H9 (cell line): ENCODE measurements around the gene NTNG2. TPM values are rescaled to one million over a fixed set of nuclear protein-coding genes. Genes with fewer than 3 reads are reported as not detected.

Experiments used
- DNase-seq: peaks from one replicate; pipeline ENCODE4 v3.0.0-alpha.2; 2017
- H2AFZ ChIP-seq: one replicate; pipeline ENCODE4 v1.6.1; 2013; ENCODE audit warnings: mild to moderate bottlenecking, low read length, control low read depth, moderate library complexity
- H2AK5ac ChIP-seq: 2 replicates; pipeline ENCODE4 v1.6.1; 2013; ENCODE audit warnings: low read length, control low read depth, mixed read lengths; ENCODE audit not compliant: insufficient read length
- H2BK120ac ChIP-seq: one replicate; pipeline ENCODE4 v1.6.1; 2013; ENCODE audit warnings: low read depth, mild to moderate bottlenecking, low read length, control low read depth, inconsistent platforms; ENCODE audit not compliant: poor library complexity, severe bottlenecking
- H2BK12ac ChIP-seq: 2 replicates; pipeline ENCODE4 v1.6.1; 2013; ENCODE audit warnings: low read length, control low read depth, mixed read lengths, low read depth; ENCODE audit not compliant: insufficient read length
- H2BK15ac ChIP-seq: 2 replicates; pipeline ENCODE4 v1.6.1; 2013; ENCODE audit warnings: low read depth, low read length, control low read depth
- H2BK20ac ChIP-seq: one replicate; pipeline ENCODE4 v1.6.1; 2013; ENCODE audit warnings: low read depth, mild to moderate bottlenecking, low read length, control low read depth, inconsistent platforms; ENCODE audit not compliant: poor library complexity, severe bottlenecking
- H2BK5ac ChIP-seq: 2 replicates; pipeline ENCODE4 v1.6.1; 2013; ENCODE audit warnings: low read length, control low read depth, mixed read lengths; ENCODE audit not compliant: insufficient read length
- H3K14ac ChIP-seq: 2 replicates; pipeline ENCODE4 v1.6.1; 2013; ENCODE audit warnings: low read length, control low read depth; ENCODE audit not compliant: insufficient read depth
- H3K18ac ChIP-seq: 2 replicates; pipeline ENCODE4 v1.6.1; 2013; ENCODE audit warnings: low read depth, mild to moderate bottlenecking, mixed read lengths, low read length, control low read depth; ENCODE audit not compliant: insufficient read length
- H3K23ac ChIP-seq: 2 replicates; pipeline ENCODE4 v1.6.1; 2013; ENCODE audit warnings: low read length, control low read depth, mixed read lengths, low read depth; ENCODE audit not compliant: insufficient read length
- H3K23me2 ChIP-seq: 2 replicates; pipeline ENCODE4 v1.6.1; 2013; ENCODE audit warnings: low read depth, mild to moderate bottlenecking, mixed read lengths, low read length, control low read depth; ENCODE audit not compliant: insufficient read length, poor library complexity, severe bottlenecking
- H3K27ac ChIP-seq: 2 replicates; pipeline ENCODE4 v1.5.1; 2013; ENCODE audit warnings: low read length, control low read depth, mixed read lengths, low read depth; ENCODE audit not compliant: insufficient read length
- H3K27me3 ChIP-seq: 2 replicates; pipeline ENCODE4 v1.6.1; 2013; ENCODE audit warnings: low read length, control low read depth, inconsistent platforms; ENCODE audit not compliant: insufficient read depth
- H3K4ac ChIP-seq: 2 replicates; pipeline ENCODE4 v1.6.1; 2013; ENCODE audit warnings: low read depth, mild to moderate bottlenecking, control low read depth, inconsistent platforms, low read length, moderate library complexity
- H3K4me1 ChIP-seq: 2 replicates; pipeline ENCODE4 v1.6.1; 2013; ENCODE audit warnings: low read length, control low read depth, inconsistent platforms; ENCODE audit not compliant: insufficient read depth
- H3K4me2 ChIP-seq: 2 replicates; pipeline ENCODE4 v1.6.1; 2013; ENCODE audit warnings: low read length, control low read depth, mixed read lengths; ENCODE audit not compliant: insufficient read length, insufficient read depth
- H3K56ac ChIP-seq: 2 replicates; pipeline ENCODE4 v1.6.1; 2013; ENCODE audit warnings: low read depth, mild to moderate bottlenecking, mixed read lengths, low read length, control low read depth; ENCODE audit not compliant: insufficient read length
- H3K79me1 ChIP-seq: 2 replicates; pipeline ENCODE4 v1.6.1; 2013; ENCODE audit warnings: low read depth, mild to moderate bottlenecking, moderate library complexity, low read length, control low read depth, inconsistent platforms; ENCODE audit not compliant: insufficient read depth, poor library complexity, severe bottlenecking
- H3K79me2 ChIP-seq: 2 replicates; pipeline ENCODE4 v1.6.1; 2013; ENCODE audit warnings: low read length, control low read depth, inconsistent platforms; ENCODE audit not compliant: insufficient read depth
- H3K9ac ChIP-seq: 2 replicates; pipeline ENCODE4 v1.6.1; 2013; ENCODE audit warnings: low read length, control low read depth, mixed read lengths; ENCODE audit not compliant: insufficient read length; ENCODE audit errors: extremely low read depth
- H3K9me3 ChIP-seq: one replicate; pipeline ENCODE4 v1.6.1; 2013; ENCODE audit warnings: low read depth, low read length, inconsistent platforms; ENCODE audit not compliant: control insufficient read depth
- H3T11ph ChIP-seq: one replicate; pipeline ENCODE4 v1.6.1; 2013; ENCODE audit warnings: mild to moderate bottlenecking, low read length, control low read depth, inconsistent platforms
- H4K20me1 ChIP-seq: one replicate; pipeline ENCODE4 v1.6.1; 2013; ENCODE audit not compliant: control insufficient read depth, insufficient read length, insufficient read depth
- H4K5ac ChIP-seq: 2 replicates; pipeline ENCODE4 v1.6.1; 2013; ENCODE audit warnings: low read depth, mild to moderate bottlenecking, mixed read lengths, low read length, control low read depth; ENCODE audit not compliant: insufficient read length
- H4K8ac ChIP-seq: replicated peaks from 2 replicates; pipeline ENCODE4 v1.6.1; 2013; ENCODE audit warnings: low read length, control low read depth, mixed read lengths, low read depth; ENCODE audit not compliant: insufficient read length
- H4K91ac ChIP-seq: 2 replicates; pipeline ENCODE4 v1.6.1; 2013; ENCODE audit warnings: low read depth, mild to moderate bottlenecking, moderate library complexity, mixed read lengths, low read length, control low read depth; ENCODE audit not compliant: insufficient read length
- H3K27ac Mint-ChIP-seq, 3 experiments: 2 replicates in 2 of 3; 3 replicates in 1 of 3; pipeline ENCODE4 v1.8.0; 2020 to 2021; ENCODE audit warnings: mixed read lengths in 3 of 3, mild to moderate bottlenecking in 1 of 3, moderate library complexity in 1 of 3
- H3K27me3 Mint-ChIP-seq: 2 replicates; pipeline ENCODE4 v1.8.0; 2021; ENCODE audit warnings: low read depth, mild to moderate bottlenecking, moderate library complexity, mixed read lengths
- H3K36me3 Mint-ChIP-seq, 3 experiments: 2 replicates in 2 of 3; 3 replicates in 1 of 3; pipeline ENCODE4 v1.8.0; 2020 to 2021; ENCODE audit warnings: low read depth in 3 of 3, mixed read lengths in 3 of 3; ENCODE audit not compliant: insufficient read depth in 1 of 3
- H3K4me1 Mint-ChIP-seq, 2 experiments: 2 replicates each; pipeline ENCODE4 v1.8.0; 2020; ENCODE audit warnings: mixed read lengths in 2 of 2
- H3K4me3 Mint-ChIP-seq, 2 experiments: 2 replicates in 1 of 2; 3 replicates in 1 of 2; pipeline ENCODE4 v1.8.0; 2020 to 2021; ENCODE audit warnings: mild to moderate bottlenecking in 2 of 2, mixed read lengths in 2 of 2, moderate library complexity in 1 of 2
- H3K9me3 Mint-ChIP-seq, 2 experiments: 2 replicates in 1 of 2; 3 replicates in 1 of 2; pipeline ENCODE4 v1.8.0; 2020; ENCODE audit warnings: mild to moderate bottlenecking in 2 of 2, mixed read lengths in 2 of 2, moderate library complexity in 1 of 2
- CTCF ChIP-seq: fragments of 200-600 bp; sonication (generic); conservative IDR thresholded peaks from 3 replicates; pipeline ENCODE4 v1.8.0; 2021; ENCODE audit warnings: antibody characterized with exemption, mild to moderate bottlenecking
- WGBS: extraction: QIAGEN DNeasy Blood & Tissue Kit; methylation state at CpG from one replicate; pipeline ENCODE4 v1.1.7; 2013; ENCODE audit warnings: missing lambda C conversion rate, low lambda C conversion rate, mixed read lengths; ENCODE audit not compliant: insufficient read length; ENCODE audit errors: extremely low coverage; 5-methylcytosine and 5-hydroxymethylcytosine counted together
- total RNA-seq: library from RNA; stranded (reverse); gene quantifications from 2 replicates; pipeline ENCODE4 v1.2.1, GENCODE V29; 2021

Gene NTNG2
- total RNA-seq, 1 experiment from 2014 or later, result 0.52 TPM

- H3K56ac ChIP-seq, result no peak overlapping the region
- H4K8ac ChIP-seq, result no peak overlapping the region
- H3K27ac ChIP-seq, result no peak overlapping the region
- no peak overlapping the region for H2BK20ac ChIP-seq
- H3K27me3 Mint-ChIP-seq, result peaks cover 20% of the 10 kb centered on the region
- no peak overlapping the region for H4K5ac ChIP-seq
- no peak overlapping the region for H3K4ac ChIP-seq
- H3K4me2 ChIP-seq, result no peak overlapping the region
- H2BK15ac ChIP-seq, result no peak overlapping the region
- H2BK12ac ChIP-seq, result no peak overlapping the region
- H3K79me1 ChIP-seq, result no peaks in the 10 kb centered on the region
- H3K4me1 Mint-ChIP-seq, result peaks cover 5 to 8% of the 10 kb centered on the region in 2 experiments; a peak in 3 of 4 replicates
- no peak overlapping the region for H3K23ac ChIP-seq
- H3K4me1 ChIP-seq, result no peaks in the 10 kb centered on the region
- peaks cover 0 to 5% (median 3%) of the 10 kb centered on the region in 3 experiments; a peak in 3 of 7 replicates for H3K36me3 Mint-ChIP-seq
- H4K20me1 ChIP-seq, result no peaks in the 10 kb centered on the region
- H3K18ac ChIP-seq, result no peak overlapping the region
- H3K14ac ChIP-seq, result no peak overlapping the region; the same call in 1 of the 2 replicates
- H3T11ph ChIP-seq, result no peak overlapping the region
- H3K27ac Mint-ChIP-seq, result no peak overlapping the region
- no peaks in the 10 kb centered on the region for H3K27me3 ChIP-seq
- no peaks in the 10 kb centered on the region for H3K79me2 ChIP-seq
- H3K4me3 Mint-ChIP-seq, result no peak overlapping the region
- DNase-seq, result no peak
- H3K9ac ChIP-seq, result no peak overlapping the region
- no peak overlapping the region for H4K91ac ChIP-seq
- H3K9me3 ChIP-seq, result peaks cover 10% of the 10 kb centered on the region
- H3K23me2 ChIP-seq, result no peaks in the 10 kb centered on the region
- no peak overlapping the region for H2BK120ac ChIP-seq
- no peak overlapping the region for H2AK5ac ChIP-seq
- H2AFZ ChIP-seq, result no peak overlapping the region
- H2BK5ac ChIP-seq, result no peak overlapping the region
- H3K9me3 Mint-ChIP-seq, result peaks cover 9 to 11% of the 10 kb centered on the region in 2 experiments
- no peak for TF ChIP-seq CTCF
- WGBS, result no CpG with 5 or more reads among the region's 21 CpGs
Observed at GRCh38 chr9:132201780-132202703, 40.2 kb downstream of the NTNG2 start.
